Ishikawa (cell line): Measurements from ENCODE around the gene CDH23.

Experiments used
- CEBPB ChIP-seq: IDR thresholded peaks from 2 replicates; pipeline ENCODE4 v1.6.1; 2012
- CREB1 ChIP-seq: IDR thresholded peaks from 2 replicates; pipeline ENCODE4 v1.6.1; 2012; ENCODE audit warnings: low read depth
- EGR1 ChIP-seq: IDR thresholded peaks from 2 replicates; pipeline ENCODE4 v1.6.1; 2012
- EP300 ChIP-seq: IDR thresholded peaks from 2 replicates; pipeline ENCODE4 v1.6.1; 2012; ENCODE audit warnings: borderline replicate concordance
- FOXM1 ChIP-seq: IDR thresholded peaks from 2 replicates; pipeline ENCODE4 v1.6.1; 2012; ENCODE audit warnings: low read depth, borderline replicate concordance
- NFIC ChIP-seq: IDR thresholded peaks from 2 replicates; pipeline ENCODE4 v1.6.1; 2012
- RAD21 ChIP-seq: IDR thresholded peaks from 2 replicates; pipeline ENCODE4 v1.6.1; 2012; ENCODE audit warnings: low read depth
- REST ChIP-seq: IDR thresholded peaks from 2 replicates; pipeline ENCODE4 v1.6.1; 2012; ENCODE audit warnings: low read depth, mild to moderate bottlenecking
- TAF1 ChIP-seq: IDR thresholded peaks from 2 replicates; pipeline ENCODE4 v1.6.1; 2012; ENCODE audit warnings: low read depth, mild to moderate bottlenecking
- TCF12 ChIP-seq: IDR thresholded peaks from 2 replicates; pipeline ENCODE4 v1.6.1; 2012; ENCODE audit warnings: low read depth
- TEAD4 ChIP-seq: IDR thresholded peaks from 2 replicates; pipeline ENCODE4 v1.6.1; 2012
- USF1 ChIP-seq: IDR thresholded peaks from 2 replicates; pipeline ENCODE4 v1.6.1; 2012
- YY1 ChIP-seq: IDR thresholded peaks from 2 replicates; pipeline ENCODE4 v1.6.1; 2012; ENCODE audit warnings: low read depth
- ZBTB7A ChIP-seq: IDR thresholded peaks from 2 replicates; pipeline ENCODE4 v1.6.1; 2012; ENCODE audit warnings: low read depth
- TF ChIP-seq, protein P1 (sequence below): IDR thresholded peaks from 2 replicates; pipeline ENCODE4 v1.6.1; 2012

The CDH23 gene

DNA sequence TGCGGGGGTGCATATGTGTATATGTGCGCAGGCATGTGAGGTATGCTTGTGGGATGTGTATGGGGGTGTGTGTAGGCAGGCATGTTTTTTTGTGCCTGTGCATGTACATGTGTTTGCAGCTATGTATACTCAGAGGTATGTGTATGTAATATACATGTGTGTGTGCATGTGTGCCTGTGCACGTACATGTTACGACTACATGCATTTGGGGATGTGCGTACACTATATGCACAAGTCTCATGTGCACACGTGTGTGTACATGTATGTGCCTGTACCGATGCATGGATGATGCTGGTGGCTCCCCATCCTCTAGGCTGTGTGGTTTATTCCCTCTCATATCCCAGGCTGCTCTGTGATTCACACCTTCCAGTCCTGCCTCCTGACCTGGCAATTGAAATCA, 253.7 kb downstream of the CDH23 start:
- no peak for TF ChIP-seq REST
- no peak for TF ChIP-seq EGR1
- no peak for TF ChIP-seq FOXM1
- no peak for TF ChIP-seq TAF1
- TF ChIP-seq EP300: no peak
- no peak for TF ChIP-seq ZBTB7A
- no peak for TF ChIP-seq NFIC
- no peak for TF ChIP-seq CREB1

GRCh38 chr10:71651428-71651827, 254.7 kb downstream of the CDH23 start:
- TF ChIP-seq NFIC: no peak
- TF ChIP-seq TEAD4: no peak
- TF ChIP-seq TCF12: no peak
- no peak for TF ChIP-seq YY1
- TF ChIP-seq EGR1: no peak
- no peak for TF ChIP-seq REST
- TF ChIP-seq ZBTB7A: no peak
- TF ChIP-seq RAD21: no peak
- no peak for TF ChIP-seq CREB1
- no peak for TF ChIP-seq CEBPB
- no peak for TF ChIP-seq TAF1
- TF ChIP-seq FOXM1: no peak
- TF ChIP-seq USF1: no peak
- no peak for TF ChIP-seq EP300

DNA sequence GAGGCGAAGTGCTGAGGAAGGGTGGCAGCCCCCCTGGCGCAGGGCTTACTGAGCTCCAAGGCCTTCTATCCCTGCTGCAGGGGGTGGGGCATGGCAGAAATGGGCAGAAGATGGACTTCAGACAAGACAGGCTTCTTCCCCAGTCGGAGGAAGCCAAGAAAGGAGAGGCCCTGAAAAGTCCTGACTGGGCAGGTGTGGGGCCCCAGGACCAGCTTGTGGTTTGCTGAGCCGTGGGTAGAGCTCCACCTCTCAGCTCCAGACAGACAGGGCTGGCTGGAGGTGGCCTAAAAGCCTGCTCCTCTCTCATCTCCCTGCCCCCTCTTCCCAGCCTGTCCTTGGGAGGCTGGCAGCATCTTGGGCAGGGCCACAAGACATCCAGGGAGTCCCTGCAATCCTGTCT, 255.2 kb downstream of the CDH23 start:
- TF ChIP-seq, protein P1, sequence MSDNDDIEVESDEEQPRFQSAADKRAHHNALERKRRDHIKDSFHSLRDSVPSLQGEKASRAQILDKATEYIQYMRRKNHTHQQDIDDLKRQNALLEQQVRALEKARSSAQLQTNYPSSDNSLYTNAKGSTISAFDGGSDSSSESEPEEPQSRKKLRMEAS: no peak
- TF ChIP-seq EGR1: no peak
- no peak for TF ChIP-seq REST
- no peak for TF ChIP-seq TAF1
- no peak for TF ChIP-seq CEBPB
- TF ChIP-seq YY1: no peak
- TF ChIP-seq NFIC: no peak
- no peak for TF ChIP-seq FOXM1
- no peak for TF ChIP-seq EP300
- TF ChIP-seq TEAD4: no peak
- TF ChIP-seq USF1: no peak

DNA sequence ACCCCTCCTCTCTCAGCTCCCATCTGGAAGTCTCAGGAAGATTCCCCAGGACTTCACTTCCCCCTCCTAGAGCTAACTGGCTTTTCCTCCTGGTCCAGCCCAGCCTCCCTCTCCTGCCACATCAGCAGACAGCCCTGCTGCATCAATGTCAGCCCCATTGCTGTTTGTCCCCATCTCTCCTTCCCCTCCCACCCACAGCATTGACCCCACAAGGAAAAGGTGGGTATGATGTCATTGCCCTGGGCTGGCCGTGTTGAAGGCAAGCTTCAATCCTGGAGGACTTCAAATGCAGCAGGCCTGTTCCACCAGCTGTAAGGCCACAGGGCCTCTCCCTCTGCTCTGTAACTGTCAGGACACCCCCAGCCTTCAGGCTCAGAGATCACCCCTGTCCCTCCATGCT, 256.3 kb downstream of the CDH23 start:
- TF ChIP-seq FOXM1 (no peak), EGR1 (no peak), REST (no peak), NFIC (no peak), CEBPB (no peak), USF1 (no peak), CREB1 (no peak), TEAD4 (no peak)
- TF ChIP-seq, protein P1: no peak
